HepG2 (cell line): ENCODE measurements around the gene ZNF106. TPM values are rescaled to one million over a fixed set of nuclear protein-coding genes. Genes with fewer than 3 reads are reported as not detected.
A peak's percentile ranks its signal among the peaks of the same experiment; 100 is the strongest.

Experiments used
- CEBPG ChIP-seq: IDR thresholded peaks from 2 replicates; pipeline ENCODE4 v1.6.1; 2016
- CENPT ChIP-seq: sonication (generic); formaldehyde crosslinking; IDR thresholded peaks from 2 replicates; pipeline ENCODE4 v1.8.0; 2022; ENCODE audit warnings: low read depth, mild to moderate bottlenecking, moderate library complexity, missing genetic modification reagents
- ETV5 ChIP-seq: IDR thresholded peaks from 2 replicates; pipeline ENCODE4 v1.6.1; 2018; ENCODE audit warnings: missing biosample characterization, missing genetic modification reagents, inconsistent platforms, borderline replicate concordance
- HNRNPUL1 ChIP-seq: fragments of 200-400 bp; formaldehyde crosslinking; IDR thresholded peaks from 2 replicates; pipeline ENCODE4 v1.6.1; 2017; ENCODE audit warnings: low read depth, mild to moderate bottlenecking, low read length, moderate library complexity
- HOXA5 ChIP-seq: sonication (generic); formaldehyde crosslinking; IDR thresholded peaks from 2 replicates; pipeline ENCODE4 v1.4.0; 2020; ENCODE audit warnings: missing genetic modification reagents
- MTF1 ChIP-seq: sonication (generic); formaldehyde crosslinking; IDR thresholded peaks from 2 replicates; pipeline ENCODE4 v1.5.0; 2020; ENCODE audit warnings: missing genetic modification reagents
- NR2F2 ChIP-seq: IDR thresholded peaks from 2 replicates; pipeline ENCODE4 v1.6.1; 2012; ENCODE audit warnings: low read depth, inconsistent platforms, borderline replicate concordance
- SOX13 ChIP-seq, 3 experiments: fragments of 450-650 bp in 1 of 3; sonication (generic) in 1 of 3; formaldehyde crosslinking in 1 of 3; IDR thresholded peaks in 2 of 3; conservative IDR thresholded peaks in 1 of 3; 2 replicates each; pipeline versions ENCODE4 v1.5.0 to v1.6.1; 2016 to 2020; ENCODE audit warnings: antibody characterized with exemption in 1 of 3, mild to moderate bottlenecking in 1 of 3, missing compliant biosample characterization in 1 of 3, missing genetic modification reagents in 1 of 3, moderate library complexity in 1 of 3
- ZBTB3 ChIP-seq: sonication (generic); formaldehyde crosslinking; IDR thresholded peaks from 2 replicates; pipeline ENCODE4 v1.4.0; 2020; ENCODE audit warnings: low read depth, mild to moderate bottlenecking, moderate library complexity, missing genetic modification reagents, borderline replicate concordance
- ZNF407 ChIP-seq: sonication (generic); formaldehyde crosslinking; IDR thresholded peaks from one replicate; pipeline ENCODE4 v1.5.1; 2020; ENCODE audit warnings: mild to moderate bottlenecking, missing genetic modification reagents; ENCODE audit errors: not compliant biosample characterization
- ZNF432 ChIP-seq: sonication (generic); formaldehyde crosslinking; IDR thresholded peaks from 2 replicates; pipeline ENCODE4 v1.5.0; 2020; ENCODE audit warnings: missing genetic modification reagents, mild to moderate bottlenecking, borderline replicate concordance
- ZNF547 ChIP-seq: sonication (generic); formaldehyde crosslinking; IDR thresholded peaks from 2 replicates; pipeline ENCODE4 v1.5.1; 2020; ENCODE audit warnings: mild to moderate bottlenecking, missing genetic modification reagents
- ZNF577 ChIP-seq: sonication (generic); formaldehyde crosslinking; IDR thresholded peaks from 2 replicates; pipeline ENCODE4 v1.4.0; 2020; ENCODE audit warnings: mild to moderate bottlenecking, low read depth, missing genetic modification reagents, borderline replicate concordance
- ZNF652 ChIP-seq: IDR thresholded peaks from 2 replicates; pipeline ENCODE4 v1.6.1; 2016; ENCODE audit warnings: low read depth, borderline replicate concordance
- polyA plus RNA-seq, 8 experiments: library from polyadenylated mRNA; depleted of rRNA in 3 of 8; stranded (reverse) in 7 of 8; unstranded in 1 of 8; fragments of >200 nt; fragmentation: Illumina TruSeq in 4 of 8; extraction: Trizol in 4 of 8; gene quantifications; 2 replicates each; pipeline versions ENCODE4 v1.2.1 to v1.2.3, GENCODE V29; 2011 to 2016; ENCODE audit warnings: low read depth in 4 of 8, missing spikeins in 1 of 8, mixed read lengths in 1 of 8; ENCODE audit not compliant: insufficient read depth in 1 of 8
- total RNA-seq, 5 experiments: library from RNA; depleted of rRNA; stranded (reverse); fragments of >200 nt; fragmentation: Illumina TruSeq; extraction: Trizol; gene quantifications; 2 replicates each; pipeline ENCODE4 v1.2.3, GENCODE V29; 2016; ENCODE audit warnings: low read depth in 1 of 5
- TF ChIP-seq, protein P1 (sequence below): sonication (generic); formaldehyde crosslinking; IDR thresholded peaks from 2 replicates; pipeline ENCODE4 v1.4.0; 2020; ENCODE audit warnings: missing genetic modification reagents
- TF ChIP-seq, protein P2 (sequence below): sonication (generic); formaldehyde crosslinking; IDR thresholded peaks from 2 replicates; pipeline ENCODE4 v1.8.1; 2023; ENCODE audit warnings: mild to moderate bottlenecking, moderate library complexity, missing genetic modification reagents

Gene ZNF106
- total and polyA plus RNA-seq, 2 of the 13 experiments (the other 11 are each of a cell fraction or from before 2014, with no cell fraction given): 12.5 to 35.1 TPM

DNA sequence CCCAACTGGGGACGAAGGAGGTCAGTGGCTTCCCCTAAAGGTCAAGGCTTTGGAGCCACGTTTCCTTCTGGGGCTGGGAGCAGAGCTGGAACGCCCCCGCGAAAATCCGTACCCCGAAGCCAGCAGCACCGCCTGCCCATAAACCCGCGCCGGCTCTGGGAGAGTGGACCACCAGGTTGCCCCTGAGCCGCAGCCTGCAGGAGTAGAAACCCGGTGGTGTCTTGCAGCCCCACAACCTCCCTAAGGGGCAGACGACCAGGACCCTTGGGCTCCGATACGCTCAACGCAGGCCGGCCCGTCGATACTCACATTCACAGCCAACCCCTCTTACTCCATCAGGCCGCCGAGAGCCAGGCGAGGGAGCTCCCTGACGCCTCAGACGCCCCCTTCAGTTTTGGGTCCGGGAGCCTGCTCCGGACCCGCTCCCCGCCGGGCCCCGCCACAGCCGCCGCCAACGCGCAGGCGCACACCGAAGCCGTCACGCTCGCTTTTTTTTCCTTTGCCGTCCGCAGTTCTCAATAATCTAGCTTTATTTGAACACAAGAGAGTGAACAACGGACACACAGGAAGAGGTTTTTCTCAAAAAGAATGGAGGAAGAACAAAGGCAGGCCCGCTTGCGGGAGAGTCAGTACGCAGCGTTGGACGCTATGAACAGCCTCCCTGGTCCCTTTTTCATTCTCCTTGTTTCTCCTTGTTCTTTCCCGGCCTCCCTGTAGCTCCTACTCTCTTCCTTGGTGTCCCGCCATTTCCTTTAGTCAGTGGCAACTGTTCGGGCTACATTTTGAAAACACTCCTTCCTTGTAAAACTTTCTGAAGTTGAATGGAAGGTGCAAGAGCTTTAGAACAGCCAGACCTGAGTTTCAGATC, at the start of gene ZNF106 (continued):
- TF ChIP-seq, protein P1, sequence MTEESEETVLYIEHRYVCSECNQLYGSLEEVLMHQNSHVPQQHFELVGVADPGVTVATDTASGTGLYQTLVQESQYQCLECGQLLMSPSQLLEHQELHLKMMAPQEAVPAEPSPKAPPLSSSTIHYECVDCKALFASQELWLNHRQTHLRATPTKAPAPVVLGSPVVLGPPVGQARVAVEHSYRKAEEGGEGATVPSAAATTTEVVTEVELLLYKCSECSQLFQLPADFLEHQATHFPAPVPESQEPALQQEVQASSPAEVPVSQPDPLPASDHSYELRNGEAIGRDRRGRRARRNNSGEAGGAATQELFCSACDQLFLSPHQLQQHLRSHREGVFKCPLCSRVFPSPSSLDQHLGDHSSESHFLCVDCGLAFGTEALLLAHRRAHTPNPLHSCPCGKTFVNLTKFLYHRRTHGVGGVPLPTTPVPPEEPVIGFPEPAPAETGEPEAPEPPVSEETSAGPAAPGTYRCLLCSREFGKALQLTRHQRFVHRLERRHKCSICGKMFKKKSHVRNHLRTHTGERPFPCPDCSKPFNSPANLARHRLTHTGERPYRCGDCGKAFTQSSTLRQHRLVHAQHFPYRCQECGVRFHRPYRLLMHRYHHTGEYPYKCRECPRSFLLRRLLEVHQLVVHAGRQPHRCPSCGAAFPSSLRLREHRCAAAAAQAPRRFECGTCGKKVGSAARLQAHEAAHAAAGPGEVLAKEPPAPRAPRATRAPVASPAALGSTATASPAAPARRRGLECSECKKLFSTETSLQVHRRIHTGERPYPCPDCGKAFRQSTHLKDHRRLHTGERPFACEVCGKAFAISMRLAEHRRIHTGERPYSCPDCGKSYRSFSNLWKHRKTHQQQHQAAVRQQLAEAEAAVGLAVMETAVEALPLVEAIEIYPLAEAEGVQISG (CRISPR knock-in tag): peak; percentile 83
- TF ChIP-seq CENPT: no peak
- TF ChIP-seq NR2F2: no peak
- no peak for TF ChIP-seq ZBTB3 (CRISPR knock-in tag)
- no peak for TF ChIP-seq SOX13 (IDR thresholded peaks at IDR 0.05)
- TF ChIP-seq SOX13 (CRISPR knock-in tag; conservative IDR thresholded peaks at IDR 0.05 in 1 of 2, IDR thresholded peaks at IDR 0.05 in 1 of 2): peak in 1 of 2 experiments; percentile 73; a peak in 2 of 4 replicates
- TF ChIP-seq CEBPG: no peak
- no peak for TF ChIP-seq ZNF407 (CRISPR knock-in tag)
- peak; percentile 80 for TF ChIP-seq ZNF547 (CRISPR knock-in tag)
- peak; percentile 26; the same call in 1 of the 2 replicates for TF ChIP-seq ZNF652
- peak; percentile 62; the same call in 1 of the 2 replicates for TF ChIP-seq MTF1 (CRISPR knock-in tag)
- TF ChIP-seq HOXA5: peak; percentile 82; the same call in 1 of the 2 replicates
- TF ChIP-seq, protein P2, sequence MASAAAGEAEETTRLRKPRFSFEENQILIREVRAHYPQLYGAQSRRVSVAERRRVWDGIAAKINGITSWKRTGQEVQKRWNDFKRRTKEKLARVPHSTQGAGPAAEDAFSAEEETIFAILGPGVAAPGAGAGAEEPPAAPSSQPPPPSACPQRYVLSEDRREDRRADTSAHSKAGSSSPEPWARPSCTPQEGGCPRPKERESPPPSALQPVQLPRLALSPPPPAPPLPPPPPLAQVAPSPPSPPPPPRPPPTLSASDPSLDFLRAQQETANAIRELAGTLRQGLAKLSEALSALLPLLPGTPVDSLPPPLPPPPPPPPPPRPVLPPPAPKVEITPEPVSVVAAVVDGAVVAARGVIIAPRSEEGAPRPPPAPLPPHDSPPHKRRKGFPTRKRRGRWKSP (CRISPR knock-in tag): peak; percentile 64; the same call in 1 of the 2 replicates
- TF ChIP-seq ZNF577 (CRISPR knock-in tag): 0 out of 2 replicates have a peak, but pooled peaks have one; percentile 25
- TF ChIP-seq HNRNPUL1: no peak
- TF ChIP-seq ETV5 (CRISPR knock-in tag): peak; percentile 78
- no peak for TF ChIP-seq ZNF432
